Erythroblast (primary cell): ENCODE measurements around the gene AGBL4.

Source experiments
- GATA1 ChIP-seq: IDR thresholded peaks from 2 replicates; pipeline ENCODE4 v1.6.1; 2011; ENCODE audit warnings: low read depth, mild to moderate bottlenecking, control low read depth, low read length, moderate library complexity
- POLR2A ChIP-seq: IDR thresholded peaks from 2 replicates; pipeline ENCODE4 v1.6.1; 2011; ENCODE audit warnings: mild to moderate bottlenecking, low read length

GRCh38 chr1:48683839-48684238, 1339.9 kb downstream of the AGBL4 start:
- TF ChIP-seq POLR2A (no peak), GATA1 (no peak)
